ENCODE results near the gene ICA1. TPM values are rescaled to one million over a fixed set of nuclear protein-coding genes. Genes with fewer than 3 reads are reported as not detected.

ICA1 gene
- total RNA-seq, 4 donors from 2014 or later, result 21.0 to 43.3 (median 26.6) TPM

GRCh38 chr7:8220376-8221100 lies 41.4 kb downstream of the ICA1 start:
- H3K36me3 ChIP-seq, result no peaks in the 10 kb centered on the region
- no peak for TF ChIP-seq POLR2A (IDR thresholded peaks at IDR 0.05)
- TF ChIP-seq, protein P1, sequence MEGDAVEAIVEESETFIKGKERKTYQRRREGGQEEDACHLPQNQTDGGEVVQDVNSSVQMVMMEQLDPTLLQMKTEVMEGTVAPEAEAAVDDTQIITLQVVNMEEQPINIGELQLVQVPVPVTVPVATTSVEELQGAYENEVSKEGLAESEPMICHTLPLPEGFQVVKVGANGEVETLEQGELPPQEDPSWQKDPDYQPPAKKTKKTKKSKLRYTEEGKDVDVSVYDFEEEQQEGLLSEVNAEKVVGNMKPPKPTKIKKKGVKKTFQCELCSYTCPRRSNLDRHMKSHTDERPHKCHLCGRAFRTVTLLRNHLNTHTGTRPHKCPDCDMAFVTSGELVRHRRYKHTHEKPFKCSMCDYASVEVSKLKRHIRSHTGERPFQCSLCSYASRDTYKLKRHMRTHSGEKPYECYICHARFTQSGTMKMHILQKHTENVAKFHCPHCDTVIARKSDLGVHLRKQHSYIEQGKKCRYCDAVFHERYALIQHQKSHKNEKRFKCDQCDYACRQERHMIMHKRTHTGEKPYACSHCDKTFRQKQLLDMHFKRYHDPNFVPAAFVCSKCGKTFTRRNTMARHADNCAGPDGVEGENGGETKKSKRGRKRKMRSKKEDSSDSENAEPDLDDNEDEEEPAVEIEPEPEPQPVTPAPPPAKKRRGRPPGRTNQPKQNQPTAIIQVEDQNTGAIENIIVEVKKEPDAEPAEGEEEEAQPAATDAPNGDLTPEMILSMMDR (IDR thresholded peaks at IDR 0.05), result no peak
- intact Hi-C loops (cut with DNase I), result no loop called here
- DNase-seq, result no peak
- WGBS, 2 donors, result 79 to 89% methylated on average over 7 of the region's 7 CpGs
- H3K27me3 ChIP-seq, result no peaks in the 10 kb centered on the region
- no peaks in the 10 kb centered on the region for H3K9me3 ChIP-seq
- peaks cover 0 to under 1% of the 10 kb centered on the region in 2 donors for H3K4me1 ChIP-seq
- no peak overlapping the region for H3K4me3 ChIP-seq (replicated peaks in 1 of 3)
- H3K27ac ChIP-seq, result no peak overlapping the region

GRCh38 chr7:8217200-8218068 lies 44.5 kb downstream of the ICA1 start:
- no peaks in the 10 kb centered on the region for H3K36me3 ChIP-seq
- TF ChIP-seq, protein P1 (IDR thresholded peaks at IDR 0.05), result peak; percentile 49 to 86 (median 80)
- no peak for TF ChIP-seq POLR2A (IDR thresholded peaks at IDR 0.05)
- no peak overlapping the region for H3K4me3 ChIP-seq (replicated peaks in 1 of 3)
- no peaks in the 10 kb centered on the region for H3K27me3 ChIP-seq
- H3K27ac ChIP-seq, result no peak overlapping the region
- intact Hi-C loops (cut with DNase I), result loop anchor here (5.0 kb wide), 1 partner anchor 625 kb away; no protein-coding TSS in a partner anchor
- H3K9me3 ChIP-seq, result no peaks in the 10 kb centered on the region
- no peak for DNase-seq
- peaks cover 15 to 26% of the 10 kb centered on the region in 2 donors for H3K4me1 ChIP-seq
- 57 to 60% methylated on average over 7 of the region's 7 CpGs for WGBS, 2 donors

- intact Hi-C loops (cut with DNase I), result loop anchor here (5.0 kb wide), 1 partner anchor 624 kb away; no protein-coding TSS in a partner anchor
- WGBS, 2 donors, result 84 to 92% methylated on average over 3 of the region's 3 CpGs
- no peak for TF ChIP-seq POLR2A (IDR thresholded peaks at IDR 0.05)
- Histone ChIP-seq H3K36me3 (no peaks in the 10 kb centered on the region), H3K27me3 (no peaks in the 10 kb centered on the region), H3K4me1 (peaks cover 15 to 26% of the 10 kb centered on the region in 2 donors), H3K27ac (no peak overlapping the region), H3K4me3 (replicated peaks in 1 of 3) (no peak overlapping the region), H3K9me3 (no peaks in the 10 kb centered on the region)
- DNase-seq, result no peak
Measured at GRCh38 chr7:8216334-8216690, 45.7 kb downstream of the ICA1 start.

GRCh38 chr7:8215648-8216333 lies 46.2 kb downstream of the ICA1 start:
- H3K4me3 ChIP-seq (replicated peaks in 1 of 3), result no peak overlapping the region
- H3K27me3 ChIP-seq, result no peaks in the 10 kb centered on the region
- peaks cover 15 to 26% of the 10 kb centered on the region in 2 donors for H3K4me1 ChIP-seq
- TF ChIP-seq, protein P1 (IDR thresholded peaks at IDR 0.05), result no peak
- no peak for TF ChIP-seq POLR2A (IDR thresholded peaks at IDR 0.05)
- H3K27ac ChIP-seq, result no peak overlapping the region
- 88 to 89% methylated on average over 6 of the region's 6 CpGs for WGBS, 2 donors
- H3K9me3 ChIP-seq, result no peaks in the 10 kb centered on the region
- no peaks in the 10 kb centered on the region for H3K36me3 ChIP-seq
- no peak for DNase-seq
- intact Hi-C loops (cut with DNase I), result loop anchor here (5.0 kb wide), 1 partner anchor 623 kb away; no protein-coding TSS in a partner anchor

DNA sequence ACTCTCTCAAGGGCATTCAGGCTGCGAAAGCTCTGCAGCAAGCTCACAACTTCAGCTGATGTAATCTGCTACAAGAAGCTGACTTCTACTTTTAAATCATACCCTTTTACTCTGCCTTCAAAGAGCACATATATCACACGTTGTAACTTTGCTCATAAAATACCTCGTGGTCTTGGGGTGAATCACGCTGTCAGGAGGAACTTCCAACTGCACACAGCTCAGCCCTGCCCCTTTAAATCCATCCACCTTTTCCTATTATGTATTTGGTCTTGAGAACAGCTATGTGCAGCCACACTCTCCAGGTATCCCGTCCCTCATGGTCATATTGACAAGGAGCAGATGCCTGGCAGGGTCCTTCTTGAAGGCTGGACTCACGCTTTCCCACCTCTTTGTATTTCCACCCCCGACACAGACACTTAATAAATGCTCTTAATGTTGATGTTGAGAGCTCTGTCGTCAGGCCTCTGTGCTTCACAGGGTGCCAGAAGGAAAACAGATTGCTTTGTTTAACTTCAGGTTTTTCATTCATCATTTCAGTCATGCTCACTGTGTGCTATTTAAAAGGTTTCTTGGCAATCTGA lies 47.6 kb downstream of the ICA1 start:
- H3K36me3 ChIP-seq, result no peaks in the 10 kb centered on the region
- peak overlapping the region in 1 of 3 donors; percentile 47 for H3K27ac ChIP-seq
- H3K9me3 ChIP-seq, result no peaks in the 10 kb centered on the region
- intact Hi-C loops (cut with DNase I), result no loop called here
- TF ChIP-seq POLR2A (IDR thresholded peaks at IDR 0.05), result no peak
- TF ChIP-seq, protein P1 (IDR thresholded peaks at IDR 0.05), result no peak
- peaks cover 15 to 26% of the 10 kb centered on the region in 2 donors for H3K4me1 ChIP-seq
- H3K4me3 ChIP-seq (replicated peaks in 1 of 3), result no peak overlapping the region
- no peaks in the 10 kb centered on the region for H3K27me3 ChIP-seq
- 22 to 30% methylated on average over 8 of the region's 8 CpGs for WGBS, 2 donors
- DNase-seq, result peak; percentile 42 to 50

All from thyroid gland (tissue), 4 donors.